Measurements from ENCODE around the gene IGFBP3.

DNA sequence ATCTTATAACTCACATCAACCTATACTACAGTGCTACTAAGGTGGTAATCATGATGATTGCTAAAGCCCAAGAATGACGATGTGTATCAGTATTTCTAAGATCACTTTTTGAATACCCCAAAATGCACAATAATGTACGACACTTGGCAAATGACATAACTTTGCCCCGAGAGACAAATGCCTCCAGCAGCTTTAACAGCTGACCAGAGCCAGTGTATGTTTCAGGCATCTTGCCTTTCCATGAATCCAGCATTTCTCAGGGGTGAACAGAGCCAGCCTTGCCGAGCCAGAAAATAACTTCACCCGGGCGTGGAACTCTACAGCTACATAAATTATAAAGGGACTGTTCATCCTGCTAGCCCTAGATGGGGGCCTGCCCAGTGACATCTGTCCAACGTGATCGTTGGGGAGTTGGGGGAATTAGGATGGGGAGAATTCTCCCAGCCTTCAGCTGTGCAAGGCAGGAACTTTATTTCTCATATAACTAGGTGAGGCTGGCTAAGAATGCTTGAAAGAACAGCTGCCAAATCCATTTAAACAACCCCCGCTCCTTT, 1.8 kb downstream of the IGFBP3 start:
- TF ChIP-seq, protein P1, sequence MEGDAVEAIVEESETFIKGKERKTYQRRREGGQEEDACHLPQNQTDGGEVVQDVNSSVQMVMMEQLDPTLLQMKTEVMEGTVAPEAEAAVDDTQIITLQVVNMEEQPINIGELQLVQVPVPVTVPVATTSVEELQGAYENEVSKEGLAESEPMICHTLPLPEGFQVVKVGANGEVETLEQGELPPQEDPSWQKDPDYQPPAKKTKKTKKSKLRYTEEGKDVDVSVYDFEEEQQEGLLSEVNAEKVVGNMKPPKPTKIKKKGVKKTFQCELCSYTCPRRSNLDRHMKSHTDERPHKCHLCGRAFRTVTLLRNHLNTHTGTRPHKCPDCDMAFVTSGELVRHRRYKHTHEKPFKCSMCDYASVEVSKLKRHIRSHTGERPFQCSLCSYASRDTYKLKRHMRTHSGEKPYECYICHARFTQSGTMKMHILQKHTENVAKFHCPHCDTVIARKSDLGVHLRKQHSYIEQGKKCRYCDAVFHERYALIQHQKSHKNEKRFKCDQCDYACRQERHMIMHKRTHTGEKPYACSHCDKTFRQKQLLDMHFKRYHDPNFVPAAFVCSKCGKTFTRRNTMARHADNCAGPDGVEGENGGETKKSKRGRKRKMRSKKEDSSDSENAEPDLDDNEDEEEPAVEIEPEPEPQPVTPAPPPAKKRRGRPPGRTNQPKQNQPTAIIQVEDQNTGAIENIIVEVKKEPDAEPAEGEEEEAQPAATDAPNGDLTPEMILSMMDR (IDR thresholded peaks at IDR 0.05) = no peak
- TF ChIP-seq POLR2A (IDR thresholded peaks at IDR 0.05) = no peak
